Bronchial epithelial cell (primary cell): Measurements from ENCODE around the gene LUC7L. TPM values are rescaled to one million over a fixed set of nuclear protein-coding genes. Genes with fewer than 3 reads are reported as not detected.

Experiments
- DNase-seq: peaks from one replicate; pipeline ENCODE4 v3.0.0-alpha.2; 2010; ENCODE audit warnings: low read depth
- FAIRE-seq: peaks from 2 replicates; lab custom pipeline; 2011; peaks lifted over from hg19 to GRCh38; lab: Jason Lieb, UNC
- H3K27me3 ChIP-seq: 2 replicates; pipeline ENCODE4 v1.5.1; 2011; ENCODE audit warnings: low read length; ENCODE audit not compliant: control insufficient read depth, insufficient read depth
- H3K36me3 ChIP-seq: 2 replicates; pipeline ENCODE4 v1.5.1; 2011; ENCODE audit warnings: low read length; ENCODE audit not compliant: control insufficient read depth, insufficient read depth
- H3K4me3 ChIP-seq: 2 replicates; pipeline ENCODE4 v1.5.1; 2011; ENCODE audit warnings: mild to moderate bottlenecking, low read depth, low read length, control low read depth
- CTCF ChIP-seq: IDR thresholded peaks from 2 replicates; pipeline ENCODE4 v1.5.1; 2011; ENCODE audit warnings: mild to moderate bottlenecking, moderate library complexity, low read length, control low read depth, inconsistent platforms; ENCODE audit not compliant: insufficient read depth, severe bottlenecking
- total RNA-seq: library from RNA; depleted of rRNA; stranded (reverse); fragments of >200 nt; gene quantifications from 2 replicates; pipeline ENCODE4 v1.2.1, GENCODE V29; 2014

The LUC7L gene
- total RNA-seq, 1 donor from 2014 or later: 29.5 TPM

- FAIRE-seq (no peak), DNase-seq (no peak)
- TF ChIP-seq CTCF: no peak
- Histone ChIP-seq H3K4me3 (no peak overlapping the region), H3K27me3 (no peaks in the 10 kb centered on the region), H3K36me3 (peaks cover 31% of the 10 kb centered on the region)
Measured at GRCh38 chr16:189604-190186, 39.6 kb downstream of the LUC7L start.

GRCh38 chr16:188674-189073, 40.6 kb downstream of the LUC7L start:
- H3K4me3 ChIP-seq: no peak overlapping the region
- DNase-seq (no peak), FAIRE-seq (no peak)
- H3K27me3 ChIP-seq: no peaks in the 10 kb centered on the region
- TF ChIP-seq CTCF: peak; percentile 12
- H3K36me3 ChIP-seq: peaks cover 29% of the 10 kb centered on the region

- DNase-seq (no peak), FAIRE-seq (no peak)
- H3K36me3 ChIP-seq: peaks cover 25% of the 10 kb centered on the region
- no peak overlapping the region for H3K4me3 ChIP-seq
- TF ChIP-seq CTCF: no peak
- H3K27me3 ChIP-seq: no peaks in the 10 kb centered on the region
Measured at GRCh38 chr16:187330-187729, 41.9 kb downstream of the LUC7L start.

- peaks cover 16% of the 10 kb centered on the region for H3K36me3 ChIP-seq
- FAIRE-seq: no peak
Measured at GRCh38 chr16:185691-186090, 43.6 kb downstream of the LUC7L start.

GRCh38 chr16:185213-185612, 44.0 kb downstream of the LUC7L start:
- Histone ChIP-seq H3K36me3 (peaks cover 16% of the 10 kb centered on the region), H3K4me3 (no peak overlapping the region), H3K27me3 (no peaks in the 10 kb centered on the region)
- TF ChIP-seq CTCF: no peak
- no peak for DNase-seq
- FAIRE-seq: no peak

More at GRCh38 chr16:185691-186090, 43.6 kb downstream of the LUC7L start:
- no peaks in the 10 kb centered on the region for H3K27me3 ChIP-seq
- DNase-seq: no peak
- no peak for TF ChIP-seq CTCF
- H3K4me3 ChIP-seq: no peak overlapping the region

- H3K4me3 ChIP-seq: no peak overlapping the region
- DNase-seq (no peak), FAIRE-seq (no peak)
- H3K36me3 ChIP-seq: peaks cover 7% of the 10 kb centered on the region
- peaks cover 4% of the 10 kb centered on the region for H3K27me3 ChIP-seq
- TF ChIP-seq CTCF: no peak
Measured at GRCh38 chr16:183005-183404, 46.2 kb downstream of the LUC7L start.
